GM19372 (cell line): ENCODE results near the gene DCP1B.

Experiments used
- ATAC-seq: cut with Tn5 transposase; IDR thresholded peaks from one replicate; pipeline ENCODE4 v1.9.1; 2021; ENCODE audit warnings: mild to moderate bottlenecking, low read depth, moderate library complexity; ENCODE audit not compliant: unreplicated experiment

Gene DCP1B

GRCh38 chr12:1924996-1925683, 79.1 kb downstream of the DCP1B start:
- no peak for ATAC-seq

- no peak for ATAC-seq
Measured at GRCh38 chr12:1922985-1923384, 81.3 kb downstream of the DCP1B start.

DNA sequence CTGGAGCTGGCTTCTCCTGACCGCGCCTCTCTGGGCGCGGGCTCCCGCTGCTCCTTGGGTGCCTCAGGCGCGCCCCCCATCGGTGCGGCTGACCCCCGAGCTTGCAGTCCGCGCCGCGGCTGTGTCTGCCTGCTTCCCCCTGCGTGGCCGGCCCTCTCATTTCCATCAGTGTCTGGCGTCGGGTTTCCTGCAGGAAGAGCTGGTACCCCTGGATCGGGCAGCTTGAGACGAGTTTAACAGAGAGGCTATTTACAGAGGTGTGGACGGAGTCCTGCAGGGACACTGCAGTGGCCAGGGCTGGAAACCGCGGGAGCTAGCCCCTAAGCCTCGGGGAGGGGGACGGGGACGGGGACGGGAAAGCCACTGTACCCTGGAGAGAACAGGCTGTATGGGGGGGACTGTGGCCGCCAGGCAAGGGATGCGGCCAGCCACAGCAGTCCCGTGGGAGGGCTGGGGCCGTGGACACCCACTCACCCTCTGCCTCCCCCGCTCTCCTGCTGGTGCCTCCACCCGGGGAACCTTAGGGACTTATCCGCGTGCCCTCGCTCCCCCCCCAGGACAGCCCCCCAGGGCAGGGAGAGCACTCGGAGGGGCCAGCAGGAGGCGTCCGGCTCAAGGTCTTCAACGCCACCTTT, 82.1 kb downstream of the DCP1B start:
- ATAC-seq = no peak

DNA sequence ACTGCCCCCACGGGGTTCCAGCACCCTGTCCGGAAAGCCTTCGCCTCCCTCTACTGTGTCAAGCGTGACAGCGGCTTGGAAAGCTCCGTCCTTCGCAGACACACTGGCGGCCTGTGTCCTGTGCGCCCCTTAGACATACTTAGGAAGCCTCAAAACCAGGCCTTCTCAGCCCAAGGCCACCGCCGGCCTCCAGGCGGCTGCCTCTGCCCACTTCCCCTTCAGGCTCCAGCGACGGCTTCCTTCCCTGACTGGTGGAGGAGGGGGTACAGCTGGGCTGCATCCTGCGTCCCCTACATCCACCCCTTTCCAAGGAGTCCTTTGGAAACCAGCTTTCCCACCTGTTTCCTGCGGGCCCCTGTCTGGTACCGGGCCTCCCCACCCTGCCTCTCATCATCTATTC, 83.3 kb downstream of the DCP1B start:
- no peak for ATAC-seq

DNA sequence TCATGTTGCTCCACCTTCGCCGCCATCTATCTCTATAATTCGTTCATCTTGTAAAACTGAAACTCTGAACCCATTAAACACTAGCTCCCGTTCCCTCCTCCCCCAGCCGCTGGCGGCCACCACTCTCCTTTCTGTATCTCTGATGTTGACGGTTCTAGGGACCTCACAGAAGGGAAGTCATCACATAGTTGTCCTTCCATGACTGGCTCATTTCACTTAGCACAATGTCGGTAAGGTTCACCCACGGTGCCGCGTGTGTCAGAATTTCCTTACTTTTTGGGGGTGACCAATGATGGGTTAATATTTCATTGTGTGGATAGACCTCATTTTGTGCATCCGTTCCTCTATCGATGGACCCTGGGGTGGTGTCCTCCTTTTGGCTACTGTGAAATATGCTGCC, 83.8 kb downstream of the DCP1B start:
- ATAC-seq = no peak

- no peak for ATAC-seq
Measured at GRCh38 chr12:1919763-1920162, 84.5 kb downstream of the DCP1B start.

- ATAC-seq = no peak
Measured at GRCh38 chr12:1919284-1919683, 85.0 kb downstream of the DCP1B start.

DNA sequence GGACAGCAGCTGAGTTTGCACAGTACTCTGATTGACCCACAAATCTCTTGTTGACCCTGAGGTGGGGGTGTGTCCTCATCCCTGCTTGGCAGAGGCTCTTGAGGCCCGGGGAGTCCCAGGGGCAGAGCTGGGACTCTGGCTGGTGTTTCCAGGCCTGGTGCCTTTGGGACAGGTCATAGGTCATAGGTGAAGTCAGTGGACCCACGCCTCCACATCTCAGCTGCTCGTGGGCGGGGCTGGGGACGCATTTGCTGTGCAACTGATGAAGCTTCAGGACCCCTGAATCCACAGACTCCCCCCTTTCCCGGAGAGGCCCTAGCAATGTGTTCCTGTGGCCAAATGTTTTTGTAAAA, 85.4 kb downstream of the DCP1B start:
- no peak for ATAC-seq

DNA sequence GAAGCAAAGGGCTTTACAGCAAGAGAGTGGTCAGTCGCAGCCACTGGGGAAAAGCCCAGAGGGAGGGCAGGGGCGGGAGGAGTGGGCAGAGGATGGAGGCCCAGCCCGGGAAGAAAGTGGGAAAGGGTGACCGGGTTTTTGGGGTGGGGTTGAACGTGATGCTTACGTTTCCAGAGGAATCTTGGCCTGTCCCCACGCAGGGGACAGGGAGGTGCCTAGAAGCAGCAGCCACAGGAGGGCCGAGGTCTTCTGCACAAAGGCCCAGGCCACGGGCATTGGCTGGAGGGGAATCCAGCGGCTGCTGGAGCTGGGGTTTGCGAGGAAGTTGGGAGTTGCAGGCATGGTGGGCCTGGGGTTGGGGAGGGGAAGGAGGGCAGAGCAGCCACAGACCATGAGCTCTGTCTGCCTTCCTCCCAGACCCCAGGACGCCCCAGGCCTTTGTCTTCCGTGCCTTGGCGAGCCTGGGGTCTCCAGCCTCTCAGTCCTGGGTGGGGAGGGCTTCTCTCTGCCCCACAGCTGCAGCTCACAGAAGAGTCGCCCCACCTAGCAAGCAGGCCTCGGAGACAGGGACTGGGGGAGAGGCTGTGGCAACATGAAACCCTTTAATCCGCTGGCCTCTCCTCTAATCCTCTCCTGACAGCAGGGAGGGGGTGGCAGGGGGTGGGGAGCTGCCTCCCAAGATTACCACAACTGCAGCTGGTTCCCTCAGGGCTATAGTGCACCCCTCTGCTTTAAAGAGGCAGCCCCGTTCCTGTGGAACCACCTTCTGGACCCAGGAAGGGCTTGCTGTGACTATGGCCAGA, 86.0 kb downstream of the DCP1B start, which contains the start of gene CACNA2D4:
Gene CACNA2D4, minus strand, starts transcription at position 572 of the 803 bp plus-strand sequence. Its CDS starts 179 bp downstream, at position 393.
- ATAC-seq = no peak

DNA sequence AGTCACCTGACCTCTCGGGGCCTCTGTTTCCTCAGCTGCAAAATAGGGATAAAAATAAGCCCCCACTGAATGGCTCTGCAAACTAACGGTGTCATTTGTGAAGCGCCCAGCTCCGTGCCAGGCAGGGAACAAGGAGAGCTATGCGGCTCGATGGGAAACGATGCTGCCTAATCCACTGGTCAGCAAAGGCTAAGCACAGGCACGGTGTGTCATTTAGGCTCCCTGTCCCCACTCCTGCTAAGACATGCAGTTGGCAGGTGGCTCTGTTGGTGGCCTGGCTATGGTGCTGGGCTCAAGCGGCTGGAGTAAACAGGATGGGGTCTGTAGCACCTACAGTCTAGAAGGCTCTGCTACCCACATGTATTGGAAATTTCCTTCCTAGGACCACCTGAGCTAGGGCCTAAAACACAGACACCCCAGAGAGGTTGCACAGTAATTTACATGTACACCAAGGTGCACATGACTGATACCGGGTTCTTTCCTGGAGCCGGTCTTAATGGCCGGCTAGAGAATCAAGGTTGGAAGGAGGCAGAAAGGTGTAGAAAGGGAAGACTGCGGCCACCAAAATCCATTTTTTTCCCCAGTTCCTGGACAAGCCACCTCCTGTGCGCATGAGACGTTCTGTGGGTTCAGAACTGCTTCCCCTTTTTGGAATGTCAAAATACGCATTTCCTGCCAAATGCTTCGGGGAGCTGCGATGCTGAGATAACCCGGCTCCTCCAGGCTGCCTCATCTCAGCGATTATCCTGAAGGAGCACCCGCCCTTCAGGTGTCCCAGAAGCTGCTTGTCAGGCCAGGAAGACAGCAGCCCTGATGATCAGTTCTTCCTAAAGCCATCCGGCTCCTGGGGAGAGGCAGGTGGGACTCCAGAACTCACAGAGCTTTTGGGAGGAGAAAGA, 86.8 kb downstream of the DCP1B start:
- no peak for ATAC-seq

DNA sequence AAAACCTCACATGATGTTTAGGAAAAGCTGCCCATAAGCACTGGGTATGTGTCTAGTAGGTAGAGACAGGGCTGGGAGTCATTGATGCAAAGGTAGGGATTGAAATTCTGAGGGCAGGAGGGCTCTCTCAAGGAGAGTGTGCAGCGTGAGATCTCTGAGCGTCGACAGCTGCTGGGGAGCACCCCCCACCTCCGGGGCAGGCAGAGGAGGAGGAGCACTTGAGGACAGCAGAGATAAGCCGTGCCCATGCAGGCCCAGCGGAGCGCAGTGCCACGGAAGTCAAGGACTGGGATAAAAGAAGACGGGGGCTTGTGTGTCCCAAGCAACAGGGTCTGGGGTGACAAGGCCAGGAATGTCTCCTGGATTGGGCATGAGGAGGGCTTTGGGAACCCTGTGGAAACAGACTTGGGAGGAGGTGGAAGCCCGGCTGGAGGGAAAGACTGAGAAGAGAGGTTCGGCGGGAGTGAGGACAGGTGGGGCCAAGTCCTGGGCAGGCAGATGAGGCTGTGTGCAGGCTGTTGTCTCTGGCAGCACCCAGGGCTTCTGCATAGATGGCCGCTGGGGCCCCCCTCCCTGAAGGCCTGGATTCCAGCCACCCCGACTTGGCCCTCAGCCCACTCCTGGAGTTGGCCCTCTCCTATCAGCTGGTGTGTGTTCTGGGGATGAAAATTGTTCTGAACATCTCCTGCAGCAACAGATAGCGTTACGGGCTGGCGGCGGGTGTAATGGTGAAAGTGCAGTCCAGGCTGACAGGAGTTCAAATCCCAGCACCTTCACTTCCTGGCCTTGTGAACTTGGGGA, 87.7 kb downstream of the DCP1B start:
- no peak for ATAC-seq

DNA sequence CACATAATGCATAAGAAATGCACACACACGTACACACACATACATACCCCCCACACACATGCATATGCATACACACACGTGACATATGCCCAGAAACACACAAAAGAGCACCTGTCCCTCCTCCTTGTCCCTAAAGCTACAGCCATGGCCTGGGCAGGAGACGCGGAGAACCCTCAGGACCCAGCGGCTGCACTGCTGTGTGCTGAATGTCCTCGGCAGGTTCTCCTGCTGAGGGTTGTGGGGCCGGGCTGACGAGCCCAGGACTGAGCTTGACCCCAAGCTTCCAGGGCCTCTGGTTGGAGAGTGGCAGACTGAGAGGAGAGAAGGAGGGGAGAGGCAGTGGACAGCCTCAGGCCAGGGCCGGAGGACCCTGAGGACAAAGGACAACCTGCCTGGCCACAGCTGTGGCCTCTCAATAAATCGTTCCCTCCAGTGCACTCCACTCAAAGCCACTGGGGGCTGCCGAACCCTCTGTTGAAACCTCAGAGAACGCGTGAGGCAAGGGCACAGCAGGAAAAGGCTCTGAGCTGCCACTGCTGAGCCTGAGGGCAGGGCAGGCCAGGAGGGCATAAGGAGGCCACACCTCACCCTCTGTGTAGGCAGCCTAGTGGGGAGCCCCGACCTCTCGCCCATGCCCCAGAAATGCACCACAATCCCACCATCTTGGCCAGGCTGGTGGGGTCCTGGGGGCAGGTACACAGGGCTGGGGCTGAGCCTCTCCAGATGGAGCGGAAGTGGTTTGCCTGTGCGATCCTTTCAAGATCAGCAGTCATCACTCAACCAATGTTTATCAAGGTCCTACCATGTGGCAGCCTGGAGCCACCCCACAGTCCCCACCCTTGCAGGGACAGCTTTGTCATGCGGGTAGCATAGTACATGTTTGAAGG, 88.9 kb downstream of the DCP1B start:
- no peak for ATAC-seq

DNA sequence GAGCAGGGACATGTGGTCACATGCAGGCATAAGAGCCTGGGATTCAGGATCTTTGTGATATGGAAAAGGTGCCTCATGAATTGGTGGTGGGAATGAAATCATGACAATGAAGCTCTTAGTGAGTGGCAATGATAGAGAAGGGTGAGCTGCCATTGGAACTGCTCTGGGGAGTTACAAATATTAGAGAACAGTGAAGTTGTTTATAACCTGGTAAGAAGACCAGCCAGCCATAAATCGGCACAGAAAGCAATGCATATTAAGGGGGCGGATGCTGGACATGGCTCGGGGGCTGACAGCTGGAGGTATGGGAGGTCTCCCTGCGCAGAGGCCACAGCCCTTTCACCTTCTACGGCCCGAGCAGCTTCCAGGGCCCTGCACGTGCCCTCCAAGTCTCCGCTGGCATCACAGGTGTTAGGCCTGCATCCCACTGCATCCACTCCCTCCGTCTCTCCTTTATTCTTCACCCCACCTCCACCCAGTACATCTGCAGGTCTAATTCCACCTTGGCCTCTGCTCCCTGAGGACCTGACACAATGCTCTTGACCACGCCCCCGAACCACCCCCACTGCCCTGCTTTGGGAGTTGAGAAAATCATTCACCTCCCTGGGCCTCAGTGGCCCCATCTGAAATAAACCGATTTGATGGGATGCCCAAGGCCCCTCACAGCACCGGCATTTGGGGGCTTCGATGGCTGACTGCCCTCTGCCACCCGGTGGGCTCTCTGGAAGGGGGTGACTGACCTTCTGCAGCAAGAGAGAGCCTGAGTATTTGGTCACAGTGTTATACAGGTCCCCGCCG, 89.9 kb downstream of the DCP1B start:
- ATAC-seq = no peak

DNA sequence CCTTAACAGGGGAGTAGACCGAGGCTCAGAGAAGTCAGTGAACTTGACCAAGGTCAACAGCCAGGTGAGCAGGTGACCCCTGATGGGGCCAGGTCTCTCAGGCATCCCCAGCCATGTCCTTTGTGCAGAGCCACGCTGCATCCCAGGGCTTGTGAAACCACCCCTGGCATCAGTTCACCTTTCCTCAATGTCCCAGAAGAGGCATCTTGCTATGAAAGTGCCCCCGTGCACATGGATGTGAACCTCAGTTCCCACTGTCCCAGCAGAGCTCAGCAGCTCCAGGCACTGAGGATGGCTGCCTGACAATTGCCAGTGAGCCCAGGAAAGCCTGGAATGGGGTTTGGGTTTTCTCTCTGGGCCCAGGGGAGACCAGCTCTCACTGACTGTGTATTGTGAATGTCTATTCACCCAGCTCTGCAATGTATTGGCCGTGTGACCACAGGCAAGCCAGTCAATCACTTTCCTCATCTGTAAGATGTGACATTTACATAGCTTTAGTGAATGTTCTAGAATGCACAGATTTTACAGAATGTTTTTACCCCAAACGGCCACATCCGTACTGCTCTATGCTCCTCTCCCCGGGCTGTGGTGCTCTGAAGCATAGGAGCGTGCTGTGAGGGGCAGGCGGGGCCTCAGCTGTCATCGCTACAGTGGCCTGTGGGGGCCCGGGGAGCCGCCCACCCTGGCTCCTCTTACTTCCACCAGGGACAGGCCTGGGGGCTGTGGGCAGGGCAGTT, 90.7 kb downstream of the DCP1B start:
- ATAC-seq = no peak

DNA sequence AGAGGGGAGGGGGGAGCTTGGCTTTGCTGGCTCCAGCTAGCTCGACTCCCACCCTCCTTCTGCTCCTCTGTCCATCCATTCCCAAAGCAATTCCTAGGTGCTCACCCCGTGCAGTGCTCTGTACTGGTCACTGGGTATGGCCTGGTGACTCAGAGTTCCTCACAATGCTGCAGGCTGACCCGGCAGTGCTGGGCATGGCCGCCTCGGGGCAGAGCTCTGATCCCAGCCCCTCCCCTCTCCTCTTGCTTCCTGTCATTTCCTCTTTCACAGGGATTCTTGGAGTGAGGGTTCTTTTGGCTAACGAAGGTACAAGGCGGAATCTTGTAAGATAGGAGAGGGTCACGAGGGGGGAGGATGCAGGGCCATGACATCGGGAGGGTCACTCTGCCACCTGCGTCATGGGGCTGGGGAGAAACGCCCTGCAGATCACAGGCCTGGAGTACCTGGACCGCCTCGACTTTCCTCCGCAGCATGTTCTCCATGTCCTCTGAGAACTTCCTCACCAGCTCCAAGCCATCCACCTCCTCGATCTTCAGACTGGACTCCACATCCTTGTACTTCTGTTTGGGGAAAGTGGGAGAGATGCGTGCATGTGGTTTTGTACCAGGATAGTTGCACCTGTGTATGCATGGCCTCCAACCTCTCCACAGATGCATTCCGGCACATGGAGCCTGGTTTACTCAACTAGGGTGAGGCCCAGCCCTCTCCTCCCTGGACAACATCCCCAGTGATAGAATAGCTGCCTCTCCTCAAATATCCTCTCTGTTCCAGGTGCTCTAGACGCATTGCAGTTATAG, 91.5 kb downstream of the DCP1B start:
- ATAC-seq = no peak
